M059J (cell line): Measurements from ENCODE around the gene DUOX2. TPM values are rescaled to one million over a fixed set of nuclear protein-coding genes. Genes with fewer than 3 reads are reported as not detected.
"Not testable (repeated sequence)": the region's sequence is repeated elsewhere in the genome, so short reads cannot be mapped to it uniquely, and the experiment has no call there.

Experiments used
- DNase-seq: peaks from one replicate; pipeline ENCODE4 v3.0.0-alpha.2; 2012; ENCODE audit warnings: low read depth
- total RNA-seq: library from RNA; depleted of rRNA; stranded (reverse); fragments of >200 nt; shearing (Covaris generic); gene quantifications from 2 replicates; pipeline ENCODE4 v1.2.3, GENCODE V29; 2014; rRNA removed

The DUOX2 gene
- total RNA-seq, 1 experiment from 2014 or later, result not detected

GRCh38 chr15:45073602-45074001, 40.4 kb downstream of the DUOX2 start:
- not testable (repeated sequence) for DNase-seq

GRCh38 chr15:45069942-45070360, 44.0 kb downstream of the DUOX2 start:
- not testable (repeated sequence) for DNase-seq

- peak; percentile 81 for DNase-seq
Observed at GRCh38 chr15:45064386-45064785, 49.6 kb downstream of the DUOX2 start.

GRCh38 chr15:45062301-45062700, 51.7 kb downstream of the DUOX2 start:
- DNase-seq, result not testable (repeated sequence)

GRCh38 chr15:45058690-45059675, 55.0 kb downstream of the DUOX2 start:
- DNase-seq, result not testable (repeated sequence)

GRCh38 chr15:45052676-45053075, 61.3 kb downstream of the DUOX2 start:
- DNase-seq, result not testable (repeated sequence)

GRCh38 chr15:45050587-45050986, 63.4 kb downstream of the DUOX2 start:
- DNase-seq, result no peak

- DNase-seq, result no peak
Observed at GRCh38 chr15:45048794-45049631, 65.0 kb downstream of the DUOX2 start.

GRCh38 chr15:45048449-45048793, 65.6 kb downstream of the DUOX2 start:
- DNase-seq, result not testable (repeated sequence)

GRCh38 chr15:45044270-45044669, 69.7 kb downstream of the DUOX2 start:
- DNase-seq, result not testable (repeated sequence)

GRCh38 chr15:45042859-45043258, 71.1 kb downstream of the DUOX2 start:
- DNase-seq, result not testable (repeated sequence)

Other genes starting within 250 kb of the DUOX2 start
- gene TERB2, start 157.5 kb downstream of the DUOX2 start, total RNA-seq, result not detected in 2 replicates
- 11.1 and 22.0 TPM in 2 replicates for gene SORD, start 91.0 kb downstream of the DUOX2 start, total RNA-seq
- 0.05 TPM in 1 of 2 replicates, not detected in the other for gene DUOXA2, start 154 bp upstream of the DUOX2 start, total RNA-seq
- gene DUOXA1, start 15.7 kb upstream of the DUOX2 start, total RNA-seq, result not detected in 2 replicates
- gene DUOX1, start 15.8 kb upstream of the DUOX2 start, total RNA-seq, result not detected in 2 replicates
- 0.96 and 1.5 TPM in 2 replicates for gene SHF, start 73.8 kb upstream of the DUOX2 start, total RNA-seq
- not detected in 2 replicates for gene SLC28A2, start 138.1 kb upstream of the DUOX2 start, total RNA-seq